ENCODE results near the gene MCRIP1. TPM values are rescaled to one million over a fixed set of nuclear protein-coding genes. Genes with fewer than 3 reads are reported as not detected.
"Not testable (repeated sequence)": the region's sequence is repeated elsewhere in the genome, so short reads cannot be mapped to it uniquely, and the experiment has no call there.

The MCRIP1 gene
- total RNA-seq, 1 experiment from 2014 or later: 83.7 TPM

DNA sequence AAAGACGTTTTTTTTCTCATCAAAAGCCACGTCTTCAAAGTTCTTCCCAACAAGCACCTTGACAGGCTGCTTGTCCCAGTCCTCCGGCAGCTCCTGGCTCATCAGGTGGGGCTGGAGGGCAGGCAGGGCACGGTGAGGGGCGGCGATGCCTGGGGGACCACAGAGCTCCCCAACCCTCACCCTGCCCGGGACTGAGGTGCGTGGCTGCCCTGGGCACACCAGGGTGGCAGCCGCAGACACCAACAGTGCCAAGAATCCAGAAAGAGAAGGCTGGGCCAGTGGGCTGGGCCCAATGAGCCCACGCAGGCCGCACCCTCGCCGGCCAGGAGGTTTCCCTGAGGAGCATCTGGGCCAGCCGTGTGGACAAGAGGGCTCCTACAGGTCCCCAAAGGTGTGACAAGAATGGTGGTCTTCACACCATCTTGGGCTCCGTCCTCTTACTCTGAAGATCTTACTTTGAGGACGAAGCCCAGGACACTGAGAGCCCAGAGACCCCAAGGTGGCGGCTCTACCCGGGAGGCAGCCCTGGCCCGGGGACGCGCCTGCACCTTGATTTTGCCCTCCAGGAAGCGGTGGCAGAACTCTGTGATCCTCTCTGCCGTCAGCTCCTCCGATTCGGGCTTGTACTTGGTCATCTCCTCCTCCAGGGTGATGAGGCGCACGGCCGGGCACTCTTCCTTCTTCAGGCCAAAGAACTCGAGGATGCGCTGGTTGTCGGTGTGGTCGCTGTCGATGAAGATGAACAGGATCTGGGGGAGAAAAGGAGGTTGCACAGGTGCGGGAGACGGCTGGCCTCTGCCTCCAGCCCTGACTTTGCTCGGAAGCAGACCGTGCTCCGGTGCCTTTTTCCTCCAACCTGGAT, 13.0 kb upstream of the MCRIP1 start:
- Histone ChIP-seq H3K9me3 (no peaks in the 10 kb centered on the region), H3K36me3 (peaks cover 81% of the 10 kb centered on the region), H3K4me3 (no peak overlapping the region), H3K27me3 (no peaks in the 10 kb centered on the region)
- DNase-seq: no peak

DNA sequence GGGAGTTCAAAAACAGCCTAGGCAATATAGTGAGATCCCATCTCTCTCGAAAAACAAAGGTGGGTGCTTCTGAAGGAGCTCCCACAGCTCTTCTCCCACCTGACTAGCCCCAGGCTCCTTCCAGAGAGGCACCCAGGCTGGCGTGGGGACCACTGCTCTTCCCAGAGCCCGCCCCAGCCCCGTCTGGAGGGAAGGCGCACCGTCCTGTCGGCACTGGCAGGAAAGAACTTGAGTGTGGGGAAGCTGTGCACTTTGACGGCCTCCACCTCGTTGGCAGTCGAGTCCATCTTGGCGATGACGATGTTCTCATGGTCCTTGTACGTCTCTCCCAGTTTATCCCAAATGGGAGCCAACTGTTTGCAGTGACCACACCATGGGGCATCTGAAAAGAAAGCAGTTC, 12.3 kb upstream of the MCRIP1 start:
- H3K4me3 ChIP-seq: no peak overlapping the region
- peaks cover 76% of the 10 kb centered on the region for H3K36me3 ChIP-seq

DNA sequence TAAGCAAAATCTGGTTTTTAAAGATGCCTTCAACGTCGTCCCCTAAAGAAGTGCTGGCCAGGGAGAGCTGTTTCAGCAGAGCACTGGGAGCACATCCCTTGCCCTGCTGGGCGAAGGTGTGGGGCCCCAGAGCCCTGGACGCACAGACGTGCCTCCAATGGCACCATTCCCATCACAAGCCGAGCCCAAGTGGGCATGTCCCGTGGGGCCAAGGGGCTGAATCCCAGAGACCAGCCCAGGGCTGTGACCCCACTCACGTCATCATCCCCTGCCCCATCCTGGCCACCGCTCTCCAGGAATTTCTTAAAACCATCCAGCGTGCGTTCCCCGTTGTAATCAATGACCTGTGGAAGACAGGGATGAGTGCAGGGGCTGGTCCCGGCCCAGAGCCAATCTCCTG, 11.8 kb upstream of the MCRIP1 start:
- Histone ChIP-seq H3K4me3 (no peak overlapping the region), H3K9me3 (no peaks in the 10 kb centered on the region), H3K27me3 (no peaks in the 10 kb centered on the region), H3K36me3 (peaks cover 71% of the 10 kb centered on the region)
- DNase-seq: no peak

More for the DNA sequence above, 12.3 kb upstream of the MCRIP1 start:
- Histone ChIP-seq H3K9me3 (no peaks in the 10 kb centered on the region), H3K27me3 (no peaks in the 10 kb centered on the region)
- DNase-seq: no peak

DNA sequence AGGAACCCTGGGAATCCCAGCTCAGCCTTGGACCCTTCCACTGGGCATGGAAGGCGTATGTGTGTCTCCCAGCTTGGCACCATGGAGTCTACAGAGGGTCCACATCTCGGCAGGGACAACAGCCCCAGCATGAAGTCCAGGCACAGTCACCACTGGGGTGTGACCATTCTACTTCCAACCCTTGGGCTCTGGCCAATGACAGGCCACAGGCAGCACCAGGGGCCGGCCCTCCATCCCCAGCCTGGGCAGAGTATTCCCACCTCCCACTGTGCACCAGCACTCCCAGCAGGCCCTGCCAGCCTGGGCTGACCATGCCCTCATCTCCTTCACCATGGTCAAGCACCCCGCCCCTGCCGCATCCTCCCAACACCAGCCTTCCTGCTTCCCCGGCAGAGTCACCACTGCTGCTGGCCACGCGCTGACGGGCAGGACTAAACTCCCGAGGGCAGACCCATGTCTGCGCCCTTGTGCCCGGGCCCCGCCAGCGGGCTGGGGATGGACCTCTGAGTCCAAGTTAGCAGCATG, 11.3 kb upstream of the MCRIP1 start:
- peaks cover 66% of the 10 kb centered on the region for H3K36me3 ChIP-seq
- no peak overlapping the region for H3K4me3 ChIP-seq
- no peaks in the 10 kb centered on the region for H3K9me3 ChIP-seq
- DNase-seq: peak; percentile 40
- H3K27me3 ChIP-seq: no peaks in the 10 kb centered on the region

- peaks cover 61% of the 10 kb centered on the region for H3K36me3 ChIP-seq
- no peak for DNase-seq
- H3K9me3 ChIP-seq: no peaks in the 10 kb centered on the region
- H3K4me3 ChIP-seq: no peak overlapping the region
- H3K27me3 ChIP-seq: no peaks in the 10 kb centered on the region
These were observed 10.7 kb upstream of the MCRIP1 start for GRCh38 chr17:81843713-81844326.

DNA sequence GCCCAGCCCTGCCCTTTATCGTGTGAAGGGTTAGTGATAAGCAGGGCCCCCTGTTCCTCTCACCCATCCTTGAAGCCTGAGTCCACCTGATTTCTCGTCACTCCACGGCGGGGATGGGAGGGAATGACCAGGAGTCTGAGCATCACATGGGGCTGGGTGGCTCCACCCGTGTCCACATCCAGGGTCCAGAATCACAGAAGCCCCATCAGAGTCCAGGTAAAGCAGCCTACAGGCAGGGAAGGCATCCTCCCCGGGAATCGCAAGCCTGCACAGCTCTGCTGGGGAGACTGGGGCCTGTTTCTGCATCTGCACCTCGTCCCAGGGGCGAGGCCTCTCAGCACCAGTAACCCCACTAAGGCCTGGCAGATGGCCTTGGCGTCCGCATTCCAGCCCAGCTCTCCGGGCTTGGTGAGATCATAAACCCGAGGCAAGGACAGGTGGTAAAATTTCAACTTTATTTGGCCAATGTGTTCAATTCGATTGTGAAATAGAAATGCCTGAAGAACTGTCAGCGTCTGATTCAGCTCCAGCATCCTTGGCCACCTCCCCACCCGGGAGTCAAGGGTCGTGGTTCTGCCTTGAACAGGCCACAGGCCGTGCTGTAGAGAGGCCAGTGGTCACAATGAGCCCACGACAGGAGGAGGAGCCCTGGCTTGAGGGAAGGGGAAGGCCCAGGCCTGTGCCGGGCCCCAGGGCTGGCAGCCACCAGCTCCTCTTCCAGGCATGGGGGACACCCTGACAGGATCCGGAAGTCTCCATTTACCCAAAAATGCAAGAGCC, 9.8 kb upstream of the MCRIP1 start:
- H3K27me3 ChIP-seq: no peaks in the 10 kb centered on the region
- DNase-seq: peak; percentile 41
- peaks cover 56% of the 10 kb centered on the region for H3K36me3 ChIP-seq
- no peaks in the 10 kb centered on the region for H3K9me3 ChIP-seq
- H3K4me3 ChIP-seq: no peak overlapping the region

DNA sequence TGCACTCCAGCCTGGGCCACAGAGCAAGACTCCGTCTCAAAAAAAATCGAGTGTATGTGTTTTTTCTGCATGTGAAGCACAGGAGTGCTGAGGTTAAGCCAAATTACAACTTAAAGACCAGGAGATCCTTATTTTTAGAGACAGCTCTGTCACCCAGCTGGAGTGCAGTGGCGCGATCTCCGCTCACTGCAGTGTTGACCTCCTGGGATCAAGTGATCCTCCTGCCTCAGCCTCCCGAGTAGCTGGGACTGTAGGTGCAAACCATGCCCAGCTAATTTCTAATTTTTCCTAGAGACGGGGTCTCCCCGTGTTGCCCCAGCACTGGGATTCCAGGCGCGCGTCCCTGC, 9.3 kb upstream of the MCRIP1 start:
- Histone ChIP-seq H3K4me3 (no peak overlapping the region), H3K27me3 (no peaks in the 10 kb centered on the region), H3K9me3 (no peaks in the 10 kb centered on the region), H3K36me3 (peaks cover 50% of the 10 kb centered on the region)
- DNase-seq: no peak

DNA sequence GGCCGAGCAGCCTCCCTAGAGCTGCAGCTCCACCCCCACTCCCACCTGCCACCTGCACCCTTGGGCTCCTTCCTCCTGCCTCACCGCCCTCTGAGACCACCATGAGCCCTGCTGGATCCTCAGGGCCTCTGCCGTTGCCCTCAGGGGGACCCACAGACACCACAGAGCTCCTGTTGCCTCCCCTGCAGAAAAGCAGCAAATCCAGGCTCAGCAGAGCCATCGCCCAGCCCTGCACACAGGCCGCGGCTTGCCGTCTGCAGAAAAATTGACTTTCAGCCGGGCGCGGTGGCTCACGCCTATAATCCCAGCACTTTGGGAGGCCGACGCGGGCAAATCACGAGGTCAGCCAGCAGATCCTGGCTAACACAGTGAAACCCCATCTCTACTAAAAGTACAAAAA, 8.8 kb upstream of the MCRIP1 start:
- Histone ChIP-seq H3K4me3 (no peak overlapping the region), H3K9me3 (no peaks in the 10 kb centered on the region), H3K36me3 (peaks cover 45% of the 10 kb centered on the region), H3K27me3 (no peaks in the 10 kb centered on the region)
- DNase-seq: no peak

GRCh38 chr17:81840826-81841778, 8.0 kb upstream of the MCRIP1 start:
- no peak for DNase-seq
- H3K9me3 ChIP-seq: no peaks in the 10 kb centered on the region
- no peak overlapping the region for H3K4me3 ChIP-seq
- peaks cover 37% of the 10 kb centered on the region for H3K36me3 ChIP-seq
- no peaks in the 10 kb centered on the region for H3K27me3 ChIP-seq

DNA sequence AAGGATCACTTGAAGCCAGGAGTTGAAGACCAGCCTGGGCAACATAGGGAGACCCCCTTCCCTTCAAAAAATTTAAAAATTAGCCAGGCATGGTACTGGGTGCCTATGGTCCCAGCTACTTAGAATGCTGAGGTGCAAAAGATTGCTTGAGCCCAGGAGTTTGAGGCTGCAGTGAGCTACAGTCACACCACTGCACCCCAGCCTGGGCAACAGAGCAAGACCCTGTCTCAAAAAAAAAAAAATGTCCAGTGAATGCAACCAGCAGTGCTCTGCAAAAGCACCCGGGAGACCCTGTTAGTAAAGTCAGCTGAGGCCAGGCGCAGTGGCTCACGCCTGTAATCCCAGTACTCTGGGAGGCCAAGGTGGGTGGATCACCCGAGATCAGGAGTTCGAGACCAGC, 7.0 kb upstream of the MCRIP1 start:
- H3K9me3 ChIP-seq, H3K4me3 ChIP-seq, H3K27me3 ChIP-seq, DNase-seq: not testable (repeated sequence)
- peaks cover 27% of the 10 kb centered on the region for H3K36me3 ChIP-seq

DNA sequence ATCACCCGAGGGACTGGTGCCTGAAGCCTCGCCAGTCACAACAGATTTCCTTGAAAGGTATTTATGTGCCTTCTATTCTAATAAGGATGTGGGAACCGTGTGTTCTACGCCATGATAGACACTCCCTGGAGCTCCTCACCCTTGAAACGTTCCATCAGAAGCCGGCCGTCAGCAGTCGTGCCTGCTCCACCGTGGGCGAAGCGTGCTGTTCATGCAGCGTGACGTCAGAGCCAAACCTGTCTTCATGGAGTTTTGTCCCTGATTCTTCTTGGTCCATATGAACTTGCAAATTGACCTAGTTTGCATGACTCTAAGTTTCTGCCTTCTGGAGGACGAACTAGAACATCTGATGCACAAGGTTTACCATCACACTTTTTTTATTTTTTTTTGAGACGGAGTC, 6.2 kb upstream of the MCRIP1 start:
- Histone ChIP-seq H3K4me3 (no peak overlapping the region), H3K9me3 (no peaks in the 10 kb centered on the region), H3K27me3 (no peaks in the 10 kb centered on the region), H3K36me3 (peaks cover 21% of the 10 kb centered on the region)
- DNase-seq: no peak

- H3K36me3 ChIP-seq: peaks cover 16% of the 10 kb centered on the region
- H3K4me3 ChIP-seq: no peak overlapping the region
- no peaks in the 10 kb centered on the region for H3K27me3 ChIP-seq
- H3K9me3 ChIP-seq: no peaks in the 10 kb centered on the region
- no peak for DNase-seq
These were observed 5.7 kb upstream of the MCRIP1 start for GRCh38 chr17:81838753-81839255.

DNA sequence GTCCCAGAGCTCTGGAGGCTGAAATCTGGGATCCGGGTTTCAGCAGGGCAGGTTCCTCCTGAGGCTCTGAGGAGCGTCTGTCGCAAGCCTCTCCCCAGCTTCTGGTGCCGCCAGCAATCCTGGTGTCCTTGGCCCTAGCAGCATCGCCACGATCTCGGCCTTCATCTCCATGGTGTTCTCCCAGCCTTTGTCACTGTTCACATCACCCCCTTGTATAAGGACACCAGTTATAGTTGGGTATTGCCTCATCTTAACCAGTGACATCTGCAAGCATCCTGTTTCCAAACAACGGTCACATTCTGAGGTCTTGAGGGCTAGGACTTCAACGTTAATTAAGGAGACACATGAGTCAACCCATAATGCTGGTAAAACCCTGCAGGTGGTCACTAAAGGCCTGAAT, 4.5 kb upstream of the MCRIP1 start:
- H3K27me3 ChIP-seq: no peaks in the 10 kb centered on the region
- no peak overlapping the region for H3K4me3 ChIP-seq
- no peaks in the 10 kb centered on the region for H3K9me3 ChIP-seq
- peaks cover 7% of the 10 kb centered on the region for H3K36me3 ChIP-seq
- DNase-seq: no peak

DNA sequence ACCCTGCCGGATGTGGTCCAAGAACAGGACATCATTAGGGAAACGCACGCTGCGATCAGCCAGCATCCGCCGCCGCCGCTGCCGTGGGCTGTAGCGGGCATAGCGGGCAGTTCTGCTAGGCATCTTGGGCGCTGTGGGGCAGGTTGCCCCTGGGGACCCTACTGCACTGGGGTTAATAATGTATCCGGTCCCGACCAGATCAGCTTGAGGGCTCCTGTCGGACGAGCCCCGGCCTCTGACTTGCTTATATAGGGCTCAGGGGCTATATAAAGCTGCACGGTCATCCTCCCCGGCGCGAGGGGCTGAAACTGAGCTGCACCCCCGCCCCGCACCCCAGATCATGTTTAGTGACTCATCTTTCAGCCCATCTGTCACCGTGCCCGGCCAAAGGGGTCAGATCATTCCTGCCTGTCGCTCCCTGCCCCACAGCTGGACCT, 1.8 kb upstream of the MCRIP1 start, which contains the start of gene PPP1R27:
TSS of gene PPP1R27 (minus strand) at position 220 of the 437 bp plus-strand sequence. CDS start at position 123, 97 bp downstream.
- Histone ChIP-seq H3K36me3 (0 out of 2 replicates have a peak, but pooled peaks cover 4% of the 10 kb centered on the region), H3K27me3 (no peaks in the 10 kb centered on the region), H3K4me3 (peak within 1 kb of the TSS; percentile 99), H3K9me3 (no peaks in the 10 kb centered on the region)
- DNase-seq: no peak

DNA sequence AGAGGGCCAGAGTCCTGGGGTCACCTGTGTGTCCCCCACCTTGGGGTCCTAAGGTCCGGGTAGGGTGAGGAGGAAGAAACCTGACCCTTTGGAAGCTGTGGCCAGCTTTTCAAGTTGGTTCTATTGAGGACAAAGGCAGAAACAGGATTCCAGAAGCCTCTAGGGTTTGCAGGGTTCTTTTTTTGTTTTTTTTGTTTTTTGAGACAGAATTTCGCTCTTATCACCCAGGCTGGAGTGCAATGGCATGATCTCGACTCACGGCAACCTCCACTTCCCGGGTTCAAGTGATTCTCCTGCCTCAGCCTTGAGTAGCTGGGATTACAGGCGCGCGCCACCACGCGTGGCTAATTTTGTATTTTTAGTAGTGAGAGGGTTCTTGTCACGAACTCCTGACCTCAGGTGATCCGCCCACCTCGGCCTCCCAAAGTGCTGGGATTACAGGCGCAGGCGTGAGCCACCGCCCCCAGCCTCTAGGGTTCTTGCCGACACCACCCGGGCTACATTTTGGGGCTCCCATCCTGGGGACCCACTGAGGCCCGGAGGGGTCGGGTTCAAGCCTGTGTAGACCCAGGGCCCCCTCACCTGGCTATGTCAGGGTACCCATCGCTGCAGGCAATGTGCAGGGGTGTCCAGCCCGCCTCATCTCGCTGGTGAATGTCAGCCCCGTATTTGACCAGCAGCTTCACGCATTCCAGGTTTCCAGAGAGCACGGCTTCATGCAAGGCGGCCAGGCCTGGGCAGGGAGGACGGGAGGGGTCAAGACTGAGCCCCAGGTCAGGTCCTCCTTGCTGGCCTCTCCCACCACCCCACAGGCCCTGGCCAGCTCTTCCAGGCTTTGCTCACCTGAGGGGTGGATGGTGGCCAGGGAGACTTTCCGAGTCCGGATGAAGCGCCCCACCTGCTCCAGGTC, 1.1 kb upstream of the MCRIP1 start:
- DNase-seq: no peak
- Histone ChIP-seq H3K27me3 (no peaks in the 10 kb centered on the region), H3K36me3 (0 out of 2 replicates have a peak, but pooled peaks cover 4% of the 10 kb centered on the region), H3K9me3 (no peaks in the 10 kb centered on the region), H3K4me3 (peak overlapping the region; percentile 99)

Data from MG63 (cell line).